ENCODE measurements around the gene PPP4R3B.

Gene PPP4R3B

DNA sequence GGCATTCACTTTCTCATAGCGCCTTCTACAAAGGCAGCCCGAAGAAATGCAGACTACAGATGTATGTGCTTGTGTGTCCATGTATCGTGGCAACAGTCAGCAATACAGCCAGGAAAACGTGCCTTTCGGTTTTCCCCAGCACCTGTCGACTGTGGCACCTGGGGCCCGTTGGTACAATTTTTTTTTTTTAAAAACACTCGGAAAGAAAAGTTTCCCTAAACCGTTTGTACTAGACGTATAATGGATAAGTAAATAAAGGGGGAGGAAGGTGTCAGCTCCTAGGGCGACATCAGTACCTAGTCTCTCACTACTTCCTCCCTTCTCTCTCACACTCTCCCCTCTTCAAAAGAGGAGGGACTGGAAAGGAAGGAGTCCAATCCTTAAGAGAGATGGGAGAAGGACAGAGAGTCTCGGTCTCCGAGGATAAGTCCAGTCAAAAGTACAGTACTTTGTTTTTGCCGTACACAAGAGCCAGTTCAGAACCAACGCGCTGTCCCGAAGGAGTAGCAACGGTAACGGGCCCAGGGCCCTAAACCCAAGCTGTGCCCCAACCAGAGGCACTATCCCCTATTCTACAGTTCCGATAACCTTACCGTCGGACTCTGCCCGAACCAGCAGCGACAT lies 759 bp downstream of the PPP4R3B start:
- H3K27me3 ChIP-seq (ENCODE audit: insufficient read depth, poor library complexity, severe bottlenecking), result no peaks in the 10 kb centered on the region
- TF ChIP-seq CTCF (IDR thresholded peaks at IDR 0.05; ENCODE audit: poor library complexity, severe bottlenecking), result no peak
- H3K4me1 ChIP-seq (ENCODE audit: insufficient read depth, poor library complexity, severe bottlenecking), result peaks cover 13% of the 10 kb centered on the region
- DNase-seq (ENCODE audit: low spot score) (no peak), ATAC-seq (ENCODE audit: low read depth) (peak; percentile 4)
- H3K4me3 ChIP-seq (ENCODE audit: severe bottlenecking), result peak overlapping the region; percentile 82
- peaks cover 34% of the 10 kb centered on the region for H3K36me3 ChIP-seq (ENCODE audit: low read depth)
- H3K27ac ChIP-seq (ENCODE audit: poor library complexity, severe bottlenecking), result peak overlapping the region; percentile 77
- no peaks in the 10 kb centered on the region for H3K9me3 ChIP-seq (ENCODE audit: severe bottlenecking)

DNA sequence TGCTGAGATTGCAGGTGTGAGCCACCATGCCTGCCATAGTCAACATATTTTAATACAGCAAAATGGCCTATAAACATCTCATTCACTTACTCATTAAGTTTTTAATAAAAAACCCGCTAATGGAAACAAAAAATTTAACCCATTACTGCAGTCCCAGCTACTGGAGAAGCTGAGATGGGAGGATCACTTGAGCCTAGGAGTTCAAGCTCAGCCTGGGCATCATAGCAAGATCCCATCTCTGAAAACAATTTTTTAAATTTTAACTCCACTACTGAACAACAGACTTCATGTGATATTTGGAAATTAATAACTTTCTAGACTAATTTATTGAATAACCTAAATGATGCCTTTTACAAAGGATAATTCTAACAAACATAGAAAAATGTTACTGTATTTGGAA lies 5.4 kb downstream of the PPP4R3B start:
- no peak for DNase-seq (ENCODE audit: low spot score)
- no peak for ATAC-seq (ENCODE audit: low read depth)
- H3K27ac ChIP-seq (ENCODE audit: poor library complexity, severe bottlenecking), result no peak overlapping the region
- no peak overlapping the region for H3K4me3 ChIP-seq (ENCODE audit: severe bottlenecking)
- H3K36me3 ChIP-seq (ENCODE audit: low read depth), result peaks cover 47% of the 10 kb centered on the region
- H3K27me3 ChIP-seq (ENCODE audit: insufficient read depth, poor library complexity, severe bottlenecking), result no peaks in the 10 kb centered on the region
- no peaks in the 10 kb centered on the region for H3K9me3 ChIP-seq (ENCODE audit: severe bottlenecking)
- no peak for TF ChIP-seq CTCF (IDR thresholded peaks at IDR 0.05; ENCODE audit: poor library complexity, severe bottlenecking)
- H3K4me1 ChIP-seq (ENCODE audit: insufficient read depth, poor library complexity, severe bottlenecking), result peaks cover 9% of the 10 kb centered on the region

DNA sequence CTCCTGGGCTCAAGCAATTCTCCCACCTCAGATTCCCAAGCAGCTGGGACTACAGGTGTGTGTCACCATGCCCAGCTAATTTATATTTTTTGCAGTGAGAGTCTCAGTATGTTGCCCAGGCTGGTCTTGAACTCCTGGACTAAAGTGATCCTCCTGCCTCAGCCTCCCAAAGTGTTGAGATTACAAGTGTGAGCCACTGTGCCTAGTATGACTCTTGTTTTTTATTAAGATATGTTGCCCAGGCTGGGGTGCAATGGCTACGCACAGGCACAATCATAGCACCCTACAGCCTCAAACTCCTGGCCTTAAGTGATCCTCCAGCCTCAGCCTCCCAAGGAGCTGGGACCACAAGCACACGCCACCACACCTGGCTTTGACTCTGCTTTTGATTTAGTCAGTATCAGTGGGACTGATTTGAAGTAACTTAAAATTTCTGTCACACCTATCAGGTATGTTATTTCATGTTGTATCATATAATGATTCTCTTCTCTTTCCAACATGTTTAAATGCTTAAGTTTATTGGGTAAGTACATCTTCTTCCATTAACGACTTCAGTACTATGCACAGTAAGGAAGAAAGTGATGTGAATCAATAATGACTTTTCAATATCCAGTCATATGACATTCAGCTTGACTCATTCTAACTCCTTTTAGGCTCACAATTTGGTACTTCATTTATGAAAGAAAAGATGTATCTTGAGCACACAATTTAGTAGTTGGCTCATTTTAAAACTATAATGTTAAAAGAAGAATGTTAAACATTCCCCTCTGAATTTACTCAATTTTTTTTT lies 6.3 kb downstream of the PPP4R3B start:
- Histone ChIP-seq H3K27ac (ENCODE audit: poor library complexity, severe bottlenecking) (no peak overlapping the region), H3K36me3 (ENCODE audit: low read depth) (peaks cover 49% of the 10 kb centered on the region), H3K4me3 (ENCODE audit: severe bottlenecking) (no peak overlapping the region), H3K4me1 (ENCODE audit: insufficient read depth, poor library complexity, severe bottlenecking) (peaks cover 9% of the 10 kb centered on the region), H3K9me3 (ENCODE audit: severe bottlenecking) (no peaks in the 10 kb centered on the region), H3K27me3 (ENCODE audit: insufficient read depth, poor library complexity, severe bottlenecking) (no peaks in the 10 kb centered on the region)
- DNase-seq (ENCODE audit: low spot score), result no peak
- no peak for ATAC-seq (ENCODE audit: low read depth)
- no peak for TF ChIP-seq CTCF (IDR thresholded peaks at IDR 0.05; ENCODE audit: poor library complexity, severe bottlenecking)

DNA sequence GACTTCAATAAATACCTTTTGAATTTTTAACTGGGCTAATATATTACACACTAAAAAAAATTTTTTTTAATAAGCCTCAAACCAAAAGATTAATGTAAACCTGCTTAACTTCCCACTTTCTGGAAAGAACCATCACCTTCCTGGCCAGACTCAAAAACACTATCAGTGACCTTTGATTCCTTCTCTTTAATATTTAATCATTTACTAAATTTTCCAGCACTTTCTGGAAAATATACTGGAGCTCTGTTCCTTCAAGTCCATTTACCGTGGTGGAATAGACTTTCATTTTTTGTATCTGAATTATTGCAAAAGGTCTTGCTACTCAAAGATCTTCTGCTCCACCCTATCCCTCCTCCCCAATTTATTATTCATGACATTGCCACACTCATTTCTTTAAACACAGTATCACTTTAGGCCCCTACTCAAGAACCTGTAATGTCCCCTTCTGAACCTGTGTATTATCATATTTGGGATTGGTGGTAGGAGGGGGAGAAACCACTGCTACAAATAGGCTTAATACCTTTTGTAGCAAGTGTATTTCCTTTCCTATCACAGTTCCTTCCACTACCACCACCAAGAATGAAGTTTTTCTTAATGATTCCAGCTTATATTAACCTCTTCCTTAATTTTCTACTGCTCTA lies 7.4 kb downstream of the PPP4R3B start:
- no peak overlapping the region for H3K4me3 ChIP-seq (ENCODE audit: severe bottlenecking)
- TF ChIP-seq CTCF (IDR thresholded peaks at IDR 0.05; ENCODE audit: poor library complexity, severe bottlenecking), result no peak

More for the DNA sequence above, 7.4 kb downstream of the PPP4R3B start:
- H3K9me3 ChIP-seq (ENCODE audit: severe bottlenecking), result no peaks in the 10 kb centered on the region
- peaks cover 48% of the 10 kb centered on the region for H3K36me3 ChIP-seq (ENCODE audit: low read depth)
- H3K4me1 ChIP-seq (ENCODE audit: insufficient read depth, poor library complexity, severe bottlenecking), result peaks cover 4% of the 10 kb centered on the region
- no peak for DNase-seq (ENCODE audit: low spot score)
- H3K27ac ChIP-seq (ENCODE audit: poor library complexity, severe bottlenecking), result no peak overlapping the region
- H3K27me3 ChIP-seq (ENCODE audit: insufficient read depth, poor library complexity, severe bottlenecking), result no peaks in the 10 kb centered on the region
- no peak for ATAC-seq (ENCODE audit: low read depth)

All from RWPE2 (cell line).